LNCAP (cell line): Measurements from ENCODE around the gene SLC15A3.

Source experiments
- CTCF ChIP-seq: fragments of 450-650 bp; IDR thresholded peaks from 2 replicates; pipeline ENCODE4 v1.5.1; 2017; ENCODE audit warnings: mild to moderate bottlenecking

The SLC15A3 gene

GRCh38 chr11:60984149-60984548 is 32.2 kb upstream of the SLC15A3 start:
- no peak for TF ChIP-seq CTCF

- TF ChIP-seq CTCF = no peak
Observed at GRCh38 chr11:60982184-60982583, 30.2 kb upstream of the SLC15A3 start.

GRCh38 chr11:60981515-60981914 is 29.5 kb upstream of the SLC15A3 start:
- no peak for TF ChIP-seq CTCF

- no peak for TF ChIP-seq CTCF
Observed at GRCh38 chr11:60978546-60979380, 26.8 kb upstream of the SLC15A3 start.

GRCh38 chr11:60977836-60978235 is 25.9 kb upstream of the SLC15A3 start:
- TF ChIP-seq CTCF = no peak

GRCh38 chr11:60977224-60977623 is 25.2 kb upstream of the SLC15A3 start:
- TF ChIP-seq CTCF = no peak

GRCh38 chr11:60974726-60975125 is 22.8 kb upstream of the SLC15A3 start:
- TF ChIP-seq CTCF = no peak
